DMS153 treated with DMSO at 0.1 percent for 48 hours (cell line): ENCODE measurements around the gene STARD3NL.
A peak's percentile ranks its signal among the peaks of the same experiment; 100 is the strongest.
"Not testable (repeated sequence)": the region's sequence is repeated elsewhere in the genome, so short reads cannot be mapped to it uniquely, and the experiment has no call there.

Source experiments
- DNase-seq: peaks from one replicate; lab custom pipeline; 2025; ENCODE audit not compliant: unreplicated experiment; lab: John Stamatoyannopoulos, UW

Gene STARD3NL

GRCh38 chr7:38220452-38220851 lies 42.4 kb downstream of the STARD3NL start:
- DNase-seq = no peak

DNA sequence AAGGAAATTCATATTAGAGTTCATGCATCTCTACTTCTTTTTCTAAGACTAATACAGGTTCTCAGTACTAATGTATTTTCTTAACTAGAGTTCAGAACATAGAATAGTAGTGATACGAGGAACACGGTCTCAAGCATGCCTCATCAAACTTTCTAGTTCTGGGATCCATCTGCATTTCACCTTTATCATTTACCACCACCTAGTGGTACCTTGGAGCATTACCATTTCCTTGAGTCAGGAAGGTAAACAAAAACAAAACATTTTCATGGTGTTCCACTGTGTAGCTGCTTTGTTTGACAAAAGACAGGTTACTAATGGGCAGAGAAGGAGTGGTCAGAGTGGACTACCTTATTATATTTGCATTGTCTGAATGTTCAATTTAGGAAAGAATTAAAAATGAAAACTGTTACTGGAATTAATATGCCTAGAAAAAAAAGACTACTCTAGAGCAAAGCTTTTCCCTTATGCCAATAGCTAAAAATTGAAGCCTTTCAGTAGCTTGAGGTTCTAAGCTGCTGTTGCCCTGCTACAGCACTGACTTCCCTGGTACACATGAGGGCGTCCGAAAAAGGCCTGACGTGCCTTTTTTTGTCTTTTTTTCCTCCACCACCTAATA lies 44.5 kb downstream of the STARD3NL start:
- peak; percentile 70 for DNase-seq

DNA sequence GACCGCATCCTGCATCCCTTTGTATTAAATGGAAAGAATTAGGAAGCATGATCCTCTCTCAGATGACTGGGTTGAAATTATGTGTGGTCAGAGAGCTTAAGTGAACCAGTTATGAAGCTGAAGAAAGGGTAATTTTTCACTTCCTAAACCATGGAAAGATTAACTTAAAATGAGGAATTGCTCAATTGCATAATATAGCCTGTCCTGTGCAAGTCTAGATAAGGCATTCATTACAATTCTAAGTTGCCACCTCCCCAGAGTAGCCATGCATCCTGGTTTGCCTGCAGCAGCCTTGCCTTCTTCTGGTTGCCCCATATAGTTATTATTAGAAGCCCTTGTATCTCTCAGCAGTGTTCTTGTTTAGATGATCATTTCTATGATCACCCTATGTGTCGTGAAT lies 45.3 kb downstream of the STARD3NL start:
- no peak for DNase-seq

DNA sequence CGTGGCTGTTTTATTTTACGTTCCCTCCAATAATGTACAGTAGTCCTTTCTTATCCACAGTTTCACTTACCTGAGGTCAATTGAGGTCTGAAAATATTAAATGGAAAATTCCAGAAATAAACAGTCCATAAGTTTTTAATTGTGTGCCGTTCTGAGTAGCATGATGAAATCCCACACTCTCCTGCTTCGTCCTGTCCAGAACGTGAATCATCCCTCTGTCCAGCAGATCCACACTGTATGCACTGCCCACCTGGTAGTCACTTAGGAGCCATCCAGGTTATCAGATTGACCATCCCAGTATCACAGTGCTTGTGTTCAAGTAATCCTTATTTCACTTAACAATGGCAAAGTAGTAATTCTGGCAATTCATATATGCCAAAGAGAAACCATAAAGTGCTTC lies 46.3 kb downstream of the STARD3NL start:
- DNase-seq = no peak

DNA sequence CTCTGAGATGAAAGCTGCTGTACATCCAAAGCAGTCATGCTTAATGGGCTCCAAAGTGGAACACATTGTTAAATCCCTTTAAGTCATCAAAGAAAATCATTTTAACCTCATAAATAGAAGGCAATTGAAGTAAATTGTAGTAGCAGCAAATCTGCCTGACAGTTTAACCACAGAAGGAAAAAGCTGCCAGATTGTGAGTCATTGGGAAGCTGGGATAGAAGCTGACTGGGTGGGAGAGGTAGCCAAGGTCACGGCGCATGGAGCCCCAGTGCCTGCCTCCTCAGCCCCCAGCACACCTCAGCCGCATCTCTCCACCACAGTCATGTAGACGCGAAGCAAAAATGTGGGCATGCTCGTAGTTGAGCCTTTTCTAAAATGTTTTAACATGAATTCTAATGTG lies 51.3 kb downstream of the STARD3NL start:
- no peak for DNase-seq

DNA sequence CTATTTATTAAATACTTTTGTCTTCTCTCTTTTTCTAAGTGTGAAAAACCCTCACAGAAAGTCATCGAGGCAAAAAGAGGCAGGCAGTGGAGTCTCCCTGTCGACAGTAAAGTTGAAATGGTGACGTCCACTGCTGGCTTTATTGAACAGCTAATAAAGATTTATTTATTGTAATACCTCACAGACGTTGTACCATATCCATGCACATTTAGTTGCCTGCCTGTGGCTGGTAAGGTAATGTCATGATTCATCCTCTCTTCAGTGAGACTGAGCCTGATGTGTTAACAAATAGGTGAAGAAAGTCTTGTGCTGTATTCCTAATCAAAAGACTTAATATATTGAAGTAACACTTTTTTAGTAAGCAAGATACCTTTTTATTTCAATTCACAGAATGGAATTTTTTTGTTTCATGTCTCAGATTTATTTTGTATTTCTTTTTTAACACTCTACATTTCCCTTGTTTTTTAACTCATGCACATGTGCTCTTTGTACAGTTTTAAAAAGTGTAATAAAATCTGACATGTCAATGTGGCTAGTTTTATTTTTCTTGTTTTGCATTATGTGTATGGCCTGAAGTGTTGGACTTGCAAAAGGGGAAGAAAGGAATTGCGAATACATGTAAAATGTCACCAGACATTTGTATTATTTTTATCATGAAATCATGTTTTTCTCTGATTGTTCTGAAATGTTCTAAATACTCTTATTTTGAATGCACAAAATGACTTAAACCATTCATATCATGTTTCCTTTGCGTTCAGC lies 52.0 kb downstream of the STARD3NL start:
- no peak for DNase-seq

DNA sequence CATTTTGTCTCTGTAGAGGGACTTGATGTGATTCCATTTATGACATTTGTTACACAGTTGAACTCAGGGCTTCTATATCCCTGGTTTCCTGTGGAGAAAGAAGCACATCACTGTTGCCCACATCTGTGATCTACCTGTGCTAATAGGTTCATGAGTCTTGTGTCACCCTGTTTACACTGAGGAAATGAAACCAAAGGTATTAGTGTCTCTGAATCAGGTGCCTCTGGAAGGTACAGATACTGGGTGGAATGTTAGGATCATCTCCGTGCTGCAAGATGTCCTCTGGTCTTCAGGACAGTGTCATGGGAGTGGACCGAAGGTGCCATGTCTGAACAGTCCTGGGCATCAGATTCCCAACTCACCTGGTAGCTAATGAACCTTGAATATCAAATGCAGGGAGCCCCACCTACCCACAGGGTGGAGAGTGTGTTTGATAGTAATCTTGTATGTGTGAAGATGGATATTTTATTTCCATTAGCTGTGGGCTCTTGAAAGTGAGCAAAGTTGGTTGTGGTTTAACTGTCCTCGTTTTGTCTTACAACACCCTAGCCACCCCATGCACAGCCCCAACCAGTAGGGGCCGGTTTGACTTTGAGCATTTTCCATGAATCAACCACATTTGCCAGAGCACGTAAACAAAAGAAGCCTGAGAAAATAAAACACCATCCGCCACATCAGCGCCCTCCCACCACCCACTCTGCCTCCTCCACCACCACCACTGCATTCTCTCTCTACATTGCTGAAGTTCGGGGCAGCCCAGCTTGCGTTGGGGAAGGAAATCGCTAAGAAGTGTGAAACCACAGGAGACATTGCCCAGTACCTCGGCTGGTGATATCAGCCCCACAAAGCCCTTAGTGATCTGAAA lies 54.7 kb downstream of the STARD3NL start:
- no peak for DNase-seq

- DNase-seq = not testable (repeated sequence)
Measured at GRCh38 chr7:38234759-38235158, 56.7 kb downstream of the STARD3NL start.

DNA sequence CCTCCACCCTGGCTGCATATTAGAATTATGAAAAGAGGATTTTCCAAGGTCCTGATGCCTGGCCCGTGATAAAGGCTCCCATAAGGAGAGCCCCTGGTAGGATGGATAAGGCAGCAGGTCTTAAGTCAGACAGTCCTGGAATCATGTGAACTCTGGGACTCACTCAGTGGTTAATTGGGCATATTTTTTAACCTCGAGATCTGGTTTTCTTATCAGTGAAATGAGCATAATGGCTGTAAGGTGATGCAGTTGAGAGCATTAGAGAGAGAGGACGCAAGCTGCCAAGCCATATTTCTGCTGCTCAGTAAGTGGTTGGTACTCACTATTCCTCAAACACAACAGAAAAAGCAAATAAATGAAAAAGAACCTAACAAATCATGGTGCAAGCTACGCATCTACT lies 57.6 kb downstream of the STARD3NL start:
- DNase-seq = no peak

- not testable (repeated sequence) for DNase-seq
Measured at GRCh38 chr7:38239129-38239528, 61.1 kb downstream of the STARD3NL start.

DNA sequence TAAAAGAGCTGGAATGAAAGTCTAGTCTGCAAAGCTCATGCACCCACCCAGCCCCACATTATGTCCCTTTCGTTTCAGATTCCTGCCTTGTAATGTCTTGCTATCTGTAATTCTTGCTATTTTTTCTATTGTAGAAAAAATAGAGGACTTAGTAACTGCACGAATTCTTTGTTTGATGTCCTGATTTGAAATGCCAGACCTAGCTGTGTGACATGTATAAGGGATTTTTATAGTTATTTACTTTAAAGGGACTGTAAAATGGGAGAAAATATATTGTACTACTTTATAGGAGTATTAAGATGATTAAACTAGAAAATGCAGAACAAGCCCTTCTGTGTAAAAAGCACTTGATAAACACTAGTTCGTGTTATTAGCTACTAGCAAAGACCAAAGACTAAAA lies 63.0 kb downstream of the STARD3NL start:
- DNase-seq = no peak

DNA sequence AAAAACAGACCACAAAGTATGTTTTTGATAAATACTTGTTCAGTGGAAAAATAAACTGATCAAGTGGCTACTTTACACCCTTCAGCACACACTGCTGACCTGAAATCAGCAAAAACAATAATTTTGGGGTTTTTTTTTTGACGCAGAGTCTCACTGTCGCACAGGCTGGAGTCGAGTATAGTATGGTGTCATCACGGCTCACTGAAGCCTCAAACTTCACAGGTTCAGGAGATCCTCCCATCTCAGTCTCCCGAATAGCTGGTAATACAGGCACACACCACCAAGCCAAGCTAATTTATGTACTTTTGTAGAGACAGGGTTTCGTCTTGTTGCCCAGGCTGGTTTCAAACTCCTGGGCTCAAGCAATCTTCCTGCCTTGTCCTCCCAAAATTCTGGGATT lies 64.8 kb downstream of the STARD3NL start:
- no peak for DNase-seq

DNA sequence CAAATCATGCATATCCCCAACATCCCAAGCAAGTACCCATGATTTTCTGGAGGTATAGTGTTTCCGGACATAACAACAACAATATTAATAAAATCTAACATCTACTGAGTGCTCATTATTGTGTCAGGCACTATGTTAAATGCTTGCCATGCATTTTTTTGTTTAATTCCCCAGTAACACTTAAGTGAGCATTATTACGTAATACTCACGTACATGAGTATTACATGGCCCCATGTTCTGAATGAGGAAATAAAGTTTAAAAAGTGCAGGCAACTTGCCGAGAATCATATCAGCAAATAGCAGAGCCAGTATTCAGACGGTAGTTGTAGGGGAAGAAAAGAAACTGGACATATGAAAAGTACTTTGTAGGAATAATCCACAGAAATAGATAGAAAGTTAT lies 65.3 kb downstream of the STARD3NL start:
- not testable (repeated sequence) for DNase-seq

DNA sequence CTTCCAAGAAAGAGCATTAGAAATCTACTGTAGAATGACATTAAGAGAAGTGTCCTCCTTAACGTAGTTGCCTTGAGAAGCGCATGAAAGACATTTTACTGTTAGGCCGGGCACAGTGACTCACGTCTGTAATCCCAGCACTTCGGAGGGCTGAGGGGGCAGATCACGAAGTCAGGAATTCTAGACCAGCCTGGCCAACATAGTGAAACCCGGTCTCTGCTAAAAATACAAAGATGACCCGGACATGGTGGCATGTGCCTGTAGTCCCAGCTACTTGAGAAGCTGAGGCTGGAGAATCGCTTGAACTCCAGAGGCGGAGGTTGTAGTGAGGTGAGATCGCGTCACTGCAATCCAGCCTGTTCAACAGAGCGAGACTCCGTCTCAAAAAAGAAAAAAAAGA lies 66.5 kb downstream of the STARD3NL start:
- DNase-seq = no peak

- DNase-seq = no peak
Measured at GRCh38 chr7:38245409-38245977, 67.4 kb downstream of the STARD3NL start.

DNA sequence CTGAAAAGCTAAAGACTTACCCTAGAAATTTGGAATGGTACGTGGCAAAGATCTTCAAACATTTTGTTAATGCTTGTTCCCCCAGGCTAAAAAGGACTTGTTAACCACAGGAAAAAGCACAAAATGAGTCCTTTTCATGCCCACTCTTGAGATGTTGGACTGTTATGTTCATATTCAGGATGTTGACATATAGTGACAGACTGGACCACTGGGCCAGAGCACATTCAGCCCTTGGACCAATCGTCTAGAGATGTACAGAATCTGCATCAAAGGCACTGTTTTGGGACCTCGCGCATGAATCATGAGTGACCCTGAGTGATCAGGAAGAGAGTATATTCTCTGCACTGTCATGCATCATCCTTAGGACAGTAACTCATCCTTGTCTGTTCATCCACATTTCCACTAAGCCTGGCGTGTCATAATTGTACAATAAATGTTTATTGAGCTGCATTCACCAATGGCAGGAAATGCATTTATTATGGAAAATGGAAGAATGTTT lies 70.1 kb downstream of the STARD3NL start:
- no peak for DNase-seq

GRCh38 chr7:38249849-38250248 lies 71.8 kb downstream of the STARD3NL start:
- not testable (repeated sequence) for DNase-seq

DNA sequence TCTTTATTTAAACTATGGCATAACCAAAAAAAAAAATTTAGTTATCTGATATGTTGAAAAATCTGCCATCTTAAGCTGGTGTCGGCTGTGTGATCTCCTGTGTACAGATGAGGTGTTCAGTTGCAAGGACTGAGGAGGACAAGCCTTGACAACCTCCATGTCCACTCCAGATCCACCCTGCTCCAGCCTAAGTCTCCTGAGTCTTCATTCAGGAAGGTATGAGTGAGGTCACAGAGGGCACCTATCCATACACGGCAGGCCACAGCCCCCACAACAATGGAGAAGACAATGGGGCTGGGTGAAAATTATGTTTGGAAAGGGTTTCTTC lies 79.3 kb downstream of the STARD3NL start:
- DNase-seq = no peak

- not testable (repeated sequence) for DNase-seq
Measured at GRCh38 chr7:38259157-38259556, 81.1 kb downstream of the STARD3NL start.

- DNase-seq = not testable (repeated sequence)
Measured at GRCh38 chr7:38261601-38262000, 83.6 kb downstream of the STARD3NL start.

DNA sequence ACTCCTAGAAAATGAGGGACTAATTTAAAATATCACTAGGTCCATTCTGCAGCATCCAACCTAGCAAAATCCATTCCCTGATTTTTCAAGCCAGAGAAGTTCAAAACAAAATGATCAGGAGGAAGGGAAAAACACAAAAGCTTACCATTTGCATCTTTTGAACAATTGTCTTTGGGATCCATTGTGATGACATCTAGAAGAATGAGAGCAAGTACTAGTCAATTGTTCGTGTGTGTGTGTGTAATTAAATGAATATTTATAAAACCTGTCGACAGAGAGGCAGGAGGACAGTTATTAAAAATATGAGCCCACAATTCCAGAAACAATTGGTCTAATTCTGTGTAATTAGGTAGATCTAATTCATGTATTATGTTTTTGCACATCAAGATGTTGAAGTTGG lies 84.0 kb downstream of the STARD3NL start:
- DNase-seq = not testable (repeated sequence)
